Panc1 (cell line): ENCODE data around the gene ZNF407.

Experiments
- CTCF ChIP-seq: fragments of 450-650 bp; IDR thresholded peaks from 2 replicates; pipeline ENCODE4 v1.5.1; 2017; ENCODE audit warnings: mild to moderate bottlenecking
- POLR2AphosphoS5 ChIP-seq: IDR thresholded peaks from 2 replicates; pipeline ENCODE4 v1.6.1; 2012; ENCODE audit warnings: mild to moderate bottlenecking, low read depth, low read length, moderate library complexity
- REST ChIP-seq, 2 experiments: IDR thresholded peaks; 2 replicates each; pipeline ENCODE4 v1.6.1; 2011 to 2012; ENCODE audit warnings: low read depth in 2 of 2, control low read depth in 1 of 2, low read length in 1 of 2, mild to moderate bottlenecking in 1 of 2, moderate library complexity in 1 of 2; ENCODE audit not compliant: insufficient read depth in 1 of 2
- TCF7L2 ChIP-seq: IDR thresholded peaks from 2 replicates; pipeline ENCODE4 v1.6.1; 2011; ENCODE audit warnings: mild to moderate bottlenecking, low read depth, low read length, inconsistent platforms

GRCh38 chr18:74562131-74562730 lies 35.4 kb upstream of the ZNF407 start:
- no peak for TF ChIP-seq CTCF
- TF ChIP-seq REST (IDR thresholded peaks at IDR 0.05; ENCODE audit: insufficient read depth in 1 of 2, low read depth in 2 of 2, low read length in 1 of 2) = no peak
- no peak for TF ChIP-seq POLR2AphosphoS5
- no peak for TF ChIP-seq TCF7L2
